ENCODE measurements around the gene HMCN2. TPM values are rescaled to one million over a fixed set of nuclear protein-coding genes. Genes with fewer than 3 reads are reported as not detected.

HMCN2 gene
- total and polyA plus RNA-seq, 2 of the 4 experiments (the other 2 are of a cell fraction) = 0.02 TPM; not detected in 1

- Histone ChIP-seq H3K79me1 (ENCODE audit: low read depth in 1 of 2, low read length in 2 of 2) (no peaks in the 10 kb centered on the region), H2AK5ac (ENCODE audit: low read depth, low read length) (no peak overlapping the region), H3K18ac (ENCODE audit: low read depth, low read length) (no peak overlapping the region), H3K56ac (ENCODE audit: extremely low read depth, insufficient read depth, low read length) (no peak overlapping the region), H3K36me3 (ENCODE audit: control insufficient read depth, insufficient read depth, low read length) (no peaks in the 10 kb centered on the region), H3K23ac (ENCODE audit: low read depth, low read length) (no peak overlapping the region), H3K9me1 (ENCODE audit: insufficient read depth, low read length) (no peaks in the 10 kb centered on the region), H2AFZ (replicated peaks; ENCODE audit: low read length, poor library complexity) (no peak overlapping the region), H2BK120ac (ENCODE audit: low read depth, low read length) (no peak overlapping the region), H4K20me1 (ENCODE audit: insufficient read depth, low read length) (no peaks in the 10 kb centered on the region), H2AK9ac (replicated peaks; ENCODE audit: low read depth, low read length, poor library complexity) (no peak overlapping the region), H2BK20ac (ENCODE audit: low read depth, low read length) (no peak overlapping the region), H4K91ac (ENCODE audit: insufficient read depth, low read depth, low read length) (no peak overlapping the region), H3K4me1 (ENCODE audit: control insufficient read depth, insufficient read depth, low read length) (no peaks in the 10 kb centered on the region), H3K4me2 (ENCODE audit: low read depth, low read length) (no peak overlapping the region), H4K5ac (ENCODE audit: low read depth, low read length) (no peak overlapping the region), H4K8ac (ENCODE audit: low read depth in 2 of 2, low read length in 2 of 2) (no peak overlapping the region), H3K4ac (ENCODE audit: low read depth, low read length) (no peak overlapping the region), H3K9ac (ENCODE audit: low read depth, low read length) (no peak overlapping the region), H3K4me3 (ENCODE audit: insufficient read depth, low read depth, low read length) (no peak overlapping the region), H2BK5ac (ENCODE audit: low read depth, low read length, poor library complexity, severe bottlenecking) (no peak overlapping the region), H3K9me3 (ENCODE audit: control insufficient read depth, insufficient read depth, low read length) (no peaks in the 10 kb centered on the region), H2BK15ac (ENCODE audit: low read depth, low read length) (no peak overlapping the region), H3K14ac (replicated peaks; ENCODE audit: low read depth, low read length) (no peak overlapping the region), H3K27me3 (ENCODE audit: control insufficient read depth, insufficient read depth, low read length) (peaks cover 39% of the 10 kb centered on the region), H3K27ac (ENCODE audit: insufficient read depth, low read length) (no peak overlapping the region)
- BruUV-seq (replicated peaks) = no TSS peak
- ChIA-PET POLR2A (ENCODE audit: unreplicated experiment) (no interaction called here), CTCF (no interaction called here)
- TF ChIP-seq CHD1 (IDR thresholded peaks at IDR 0.05; ENCODE audit: low read depth, low read length) = no peak
- no peak for TF ChIP-seq MAFK (IDR thresholded peaks at IDR 0.05; ENCODE audit: low read depth, low read length)
- TF ChIP-seq RAD21 (IDR thresholded peaks at IDR 0.05; ENCODE audit: low read length) = no peak
- TF ChIP-seq RCOR1 (IDR thresholded peaks at IDR 0.05; ENCODE audit: insufficient replicate concordance, low read length) = no peak
- no peak for TF ChIP-seq BHLHE40 (IDR thresholded peaks at IDR 0.05; ENCODE audit: low read depth, low read length)
- no peak for TF ChIP-seq MXI1 (IDR thresholded peaks at IDR 0.05; ENCODE audit: borderline replicate concordance, low read depth, low read length)
- no peak for TF ChIP-seq CEBPB (IDR thresholded peaks at IDR 0.05; ENCODE audit: low read depth, low read length)
- TF ChIP-seq USF2 (IDR thresholded peaks at IDR 0.05; ENCODE audit: low read depth, low read length) = no peak
- TF ChIP-seq SMC3 (IDR thresholded peaks at IDR 0.05; ENCODE audit: low read depth, low read length) = no peak
- TF ChIP-seq RFX5 (IDR thresholded peaks at IDR 0.05; ENCODE audit: low read depth, low read length) = no peak
- TF ChIP-seq MAZ (IDR thresholded peaks at IDR 0.05; ENCODE audit: borderline replicate concordance, low read depth, low read length) = no peak
- no peak for TF ChIP-seq CTCF (conservative IDR thresholded peaks at IDR 0.05; ENCODE audit: low read depth, low read length)
- no peak for TF ChIP-seq FOS (IDR thresholded peaks at IDR 0.05; ENCODE audit: low read depth, low read length)
- ATAC-seq (ENCODE audit: low read depth) (no peak), DNase-seq (no peak)
- intact Hi-C loops (cut with micrococcal nuclease) (no loop called here), dilution Hi-C loops (cut with HindIII; ENCODE audit: low sequenced_read_pairs, unreplicated experiment) (no loop called here), in situ Hi-C loops (cut with MboI; ENCODE audit: low sequenced_read_pairs) (no loop called here)
- 79% methylated on average over 9 of the region's 14 CpGs; no CpG with 5 or more reads in 1 of the 2 experiments for WGBS, 2 experiments (ENCODE audit: extremely low coverage in 2 of 2, insufficient read length in 1 of 2)
Observed at GRCh38 chr9:130351343-130351742, 85.8 kb downstream of the HMCN2 start.
